ENCODE data around the gene FHAD1. TPM values are rescaled to one million over a fixed set of nuclear protein-coding genes. Genes with fewer than 3 reads are reported as not detected.

FHAD1 gene
- total RNA-seq, 1 experiment from 2014 or later, result 1.9 TPM

DNA sequence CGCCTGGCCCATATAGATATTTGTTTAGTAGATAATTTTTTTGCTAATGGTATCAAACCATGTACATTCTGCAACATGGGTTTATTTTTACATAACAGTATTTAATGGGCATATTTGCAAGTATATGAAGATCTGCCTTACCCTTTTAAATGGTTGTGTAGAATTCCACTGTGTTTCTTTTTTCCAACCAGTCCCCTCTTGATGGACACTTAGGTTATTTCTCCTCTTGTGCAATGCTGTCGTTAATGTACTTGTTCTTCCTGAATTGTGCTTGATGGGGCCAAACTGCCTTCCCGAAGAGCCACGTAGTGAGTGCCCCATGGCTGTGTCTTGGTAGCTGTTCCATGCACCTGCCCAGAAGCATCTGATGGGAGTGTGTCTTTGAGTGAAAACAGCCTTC, 123.2 kb downstream of the FHAD1 start:
- no peaks in the 10 kb centered on the region for H3K36me3 Mint-ChIP-seq (ENCODE audit: insufficient read depth in 1 of 3, low read depth in 3 of 3)
- Histone ChIP-seq H2AK5ac (ENCODE audit: insufficient read length, low read length) (no peak overlapping the region), H3K18ac (ENCODE audit: insufficient read length, low read depth, low read length) (no peak overlapping the region), H2BK20ac (ENCODE audit: low read depth, low read length, poor library complexity, severe bottlenecking) (no peak overlapping the region), H3K9me3 (ENCODE audit: control insufficient read depth, low read depth, low read length) (no peaks in the 10 kb centered on the region), H2AFZ (ENCODE audit: low read length) (no peak overlapping the region), H2BK15ac (ENCODE audit: low read depth, low read length) (no peak overlapping the region), H3K4me1 (ENCODE audit: insufficient read depth, low read length) (no peaks in the 10 kb centered on the region), H4K5ac (ENCODE audit: insufficient read length, low read depth, low read length) (no peak overlapping the region), H3K23ac (ENCODE audit: insufficient read length, low read depth, low read length) (no peak overlapping the region), H3K4me2 (ENCODE audit: insufficient read depth, insufficient read length, low read length) (no peak overlapping the region), H3K79me1 (ENCODE audit: insufficient read depth, low read depth, low read length, poor library complexity, severe bottlenecking) (no peaks in the 10 kb centered on the region), H2BK12ac (ENCODE audit: insufficient read length, low read depth, low read length) (no peak overlapping the region), H3T11ph (ENCODE audit: low read length) (no peak overlapping the region), H3K23me2 (ENCODE audit: insufficient read length, low read depth, low read length, poor library complexity, severe bottlenecking) (no peaks in the 10 kb centered on the region), H3K27me3 (ENCODE audit: insufficient read depth, low read length) (no peaks in the 10 kb centered on the region), H4K20me1 (ENCODE audit: control insufficient read depth, insufficient read depth, insufficient read length) (no peaks in the 10 kb centered on the region), H4K8ac (replicated peaks; ENCODE audit: insufficient read length, low read depth, low read length) (no peak overlapping the region), H3K27ac (ENCODE audit: insufficient read length, low read depth, low read length) (no peak overlapping the region), H2BK5ac (ENCODE audit: insufficient read length, low read length) (no peak overlapping the region), H3K56ac (ENCODE audit: insufficient read length, low read depth, low read length) (no peak overlapping the region), H3K79me2 (ENCODE audit: insufficient read depth, low read length) (no peaks in the 10 kb centered on the region), H3K4ac (ENCODE audit: low read depth, low read length) (no peak overlapping the region), H3K9ac (ENCODE audit: extremely low read depth, insufficient read length, low read length) (no peak overlapping the region), H4K91ac (ENCODE audit: insufficient read length, low read depth, low read length) (no peak overlapping the region), H2BK120ac (ENCODE audit: low read depth, low read length, poor library complexity, severe bottlenecking) (no peak overlapping the region), H3K14ac (ENCODE audit: insufficient read depth, low read length) (no peak overlapping the region)
- no peak overlapping the region; a peak in 1 of 7 replicates for H3K27ac Mint-ChIP-seq
- WGBS (ENCODE audit: extremely low coverage, insufficient read length, low lambda C conversion rate), result no CpG with 5 or more reads among the region's 4 CpGs
- H3K27me3 Mint-ChIP-seq (ENCODE audit: low read depth), result peaks cover 6% of the 10 kb centered on the region
- H3K9me3 Mint-ChIP-seq, result no peaks in the 10 kb centered on the region
- TF ChIP-seq, protein P1, sequence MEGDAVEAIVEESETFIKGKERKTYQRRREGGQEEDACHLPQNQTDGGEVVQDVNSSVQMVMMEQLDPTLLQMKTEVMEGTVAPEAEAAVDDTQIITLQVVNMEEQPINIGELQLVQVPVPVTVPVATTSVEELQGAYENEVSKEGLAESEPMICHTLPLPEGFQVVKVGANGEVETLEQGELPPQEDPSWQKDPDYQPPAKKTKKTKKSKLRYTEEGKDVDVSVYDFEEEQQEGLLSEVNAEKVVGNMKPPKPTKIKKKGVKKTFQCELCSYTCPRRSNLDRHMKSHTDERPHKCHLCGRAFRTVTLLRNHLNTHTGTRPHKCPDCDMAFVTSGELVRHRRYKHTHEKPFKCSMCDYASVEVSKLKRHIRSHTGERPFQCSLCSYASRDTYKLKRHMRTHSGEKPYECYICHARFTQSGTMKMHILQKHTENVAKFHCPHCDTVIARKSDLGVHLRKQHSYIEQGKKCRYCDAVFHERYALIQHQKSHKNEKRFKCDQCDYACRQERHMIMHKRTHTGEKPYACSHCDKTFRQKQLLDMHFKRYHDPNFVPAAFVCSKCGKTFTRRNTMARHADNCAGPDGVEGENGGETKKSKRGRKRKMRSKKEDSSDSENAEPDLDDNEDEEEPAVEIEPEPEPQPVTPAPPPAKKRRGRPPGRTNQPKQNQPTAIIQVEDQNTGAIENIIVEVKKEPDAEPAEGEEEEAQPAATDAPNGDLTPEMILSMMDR (conservative IDR thresholded peaks at IDR 0.05), result no peak
- H3K4me3 Mint-ChIP-seq, result no peak overlapping the region
- DNase-seq, result no peak
- peaks cover 2 to 13% of the 10 kb centered on the region in 2 experiments; a peak in 3 of 4 replicates for H3K4me1 Mint-ChIP-seq
